Breast epithelium (tissue), 3 donors: Measurements from ENCODE around the gene TBC1D9B.

Experiments
- POLR2AphosphoS5 ChIP-seq, 3 donors: sonication (generic); formaldehyde crosslinking; IDR thresholded peaks; one replicate each; pipeline ENCODE4 v1.6.1; 2017; ENCODE audit warnings: antibody characterized with exemption in 3 of 3
- TF ChIP-seq, protein P1 (sequence below), 3 donors: fragments of 450-650 bp; IDR thresholded peaks; one replicate each; pipeline ENCODE4 v1.5.1; 2016 to 2017; ENCODE audit warnings: antibody characterized with exemption in 3 of 3, mild to moderate bottlenecking in 3 of 3, moderate library complexity in 3 of 3

DNA sequence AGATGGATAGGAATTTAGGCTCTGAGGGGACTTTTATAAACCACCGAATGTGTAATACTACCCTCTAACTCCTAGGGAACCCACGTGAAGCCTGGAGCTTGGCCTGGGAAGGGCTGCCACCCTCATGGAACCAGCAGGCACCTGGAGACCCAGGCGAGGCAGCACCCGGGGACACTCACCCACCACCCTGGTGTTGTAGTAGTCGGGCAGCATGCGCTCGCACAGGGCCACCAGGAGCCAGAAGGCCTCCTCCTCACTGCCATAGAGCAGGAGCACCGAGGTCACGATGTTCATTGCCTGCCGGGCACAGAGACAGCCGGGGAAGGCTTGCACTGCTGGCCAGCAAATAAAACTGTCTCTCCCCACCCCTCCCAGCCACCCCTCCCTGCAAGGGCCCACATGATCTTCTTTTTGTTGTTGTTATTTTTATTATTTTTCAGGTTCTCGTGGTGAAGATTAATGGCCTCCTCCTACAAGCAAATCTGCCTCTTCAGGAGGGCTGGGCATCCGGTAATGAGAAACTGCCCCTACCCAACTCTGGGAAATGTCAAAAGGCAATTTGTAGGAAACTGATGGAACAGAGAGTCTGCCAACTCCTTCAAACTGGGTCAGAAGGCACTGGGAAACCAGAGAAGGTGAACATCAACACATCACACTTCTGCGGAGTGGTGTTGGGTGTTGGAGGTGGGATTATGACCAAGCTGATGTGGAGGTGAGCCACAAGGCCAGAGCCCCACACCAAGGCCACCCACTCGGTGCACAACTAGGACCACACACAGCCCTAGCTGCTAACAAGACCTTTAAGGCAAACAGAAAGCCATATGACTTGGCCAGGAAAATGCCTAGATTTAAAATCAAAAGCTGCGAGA, 31.7 kb downstream of the TBC1D9B start:
- TF ChIP-seq POLR2AphosphoS5 (IDR thresholded peaks at IDR 0.05): no peak
- TF ChIP-seq, protein P1, sequence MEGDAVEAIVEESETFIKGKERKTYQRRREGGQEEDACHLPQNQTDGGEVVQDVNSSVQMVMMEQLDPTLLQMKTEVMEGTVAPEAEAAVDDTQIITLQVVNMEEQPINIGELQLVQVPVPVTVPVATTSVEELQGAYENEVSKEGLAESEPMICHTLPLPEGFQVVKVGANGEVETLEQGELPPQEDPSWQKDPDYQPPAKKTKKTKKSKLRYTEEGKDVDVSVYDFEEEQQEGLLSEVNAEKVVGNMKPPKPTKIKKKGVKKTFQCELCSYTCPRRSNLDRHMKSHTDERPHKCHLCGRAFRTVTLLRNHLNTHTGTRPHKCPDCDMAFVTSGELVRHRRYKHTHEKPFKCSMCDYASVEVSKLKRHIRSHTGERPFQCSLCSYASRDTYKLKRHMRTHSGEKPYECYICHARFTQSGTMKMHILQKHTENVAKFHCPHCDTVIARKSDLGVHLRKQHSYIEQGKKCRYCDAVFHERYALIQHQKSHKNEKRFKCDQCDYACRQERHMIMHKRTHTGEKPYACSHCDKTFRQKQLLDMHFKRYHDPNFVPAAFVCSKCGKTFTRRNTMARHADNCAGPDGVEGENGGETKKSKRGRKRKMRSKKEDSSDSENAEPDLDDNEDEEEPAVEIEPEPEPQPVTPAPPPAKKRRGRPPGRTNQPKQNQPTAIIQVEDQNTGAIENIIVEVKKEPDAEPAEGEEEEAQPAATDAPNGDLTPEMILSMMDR (IDR thresholded peaks at IDR 0.05): no peak
